Liver (tissue), 3 donors: Measurements from ENCODE around the gene MST1.
"Not testable (repeated sequence)": the region's sequence is repeated elsewhere in the genome, so short reads cannot be mapped to it uniquely, and the experiment has no call there.

Source experiments
- GABPA ChIP-seq, 2 donors: IDR thresholded peaks in 1 of 2; conservative IDR thresholded peaks in 1 of 2; 2 replicates each; pipeline ENCODE4 v1.6.1; 2016; ENCODE audit warnings: antibody characterized with exemption in 2 of 2, mild to moderate bottlenecking in 1 of 2, moderate library complexity in 1 of 2
- JUND ChIP-seq, 2 donors: IDR thresholded peaks; 2 replicates each; pipeline ENCODE4 v1.6.1; 2016; ENCODE audit warnings: antibody characterized with exemption in 2 of 2
- RAD21 ChIP-seq, 2 donors: IDR thresholded peaks; 2 replicates each; pipeline ENCODE4 v1.6.1; 2016; ENCODE audit warnings: antibody characterized with exemption in 2 of 2, mild to moderate bottlenecking in 2 of 2
- SP1 ChIP-seq: IDR thresholded peaks from 2 replicates; pipeline ENCODE4 v1.6.1; 2018; ENCODE audit warnings: antibody characterized with exemption, mild to moderate bottlenecking
- YY1 ChIP-seq: IDR thresholded peaks from 2 replicates; pipeline ENCODE4 v1.6.1; 2016; ENCODE audit warnings: antibody characterized with exemption, mild to moderate bottlenecking
- TF ChIP-seq, protein P1 (sequence below): fragments of 150-350 bp; IDR thresholded peaks from 2 replicates; pipeline ENCODE4 v1.5.1; 2017; ENCODE audit warnings: improper control_type of control experiment, low read depth, low read length; ENCODE audit not compliant: missing input control
- TF ChIP-seq, protein P2 (sequence below): IDR thresholded peaks from 2 replicates; pipeline ENCODE4 v1.6.1; 2016; ENCODE audit warnings: antibody characterized with exemption, mild to moderate bottlenecking
- donor health status: healthy.
- donor health status: healthy.

DNA sequence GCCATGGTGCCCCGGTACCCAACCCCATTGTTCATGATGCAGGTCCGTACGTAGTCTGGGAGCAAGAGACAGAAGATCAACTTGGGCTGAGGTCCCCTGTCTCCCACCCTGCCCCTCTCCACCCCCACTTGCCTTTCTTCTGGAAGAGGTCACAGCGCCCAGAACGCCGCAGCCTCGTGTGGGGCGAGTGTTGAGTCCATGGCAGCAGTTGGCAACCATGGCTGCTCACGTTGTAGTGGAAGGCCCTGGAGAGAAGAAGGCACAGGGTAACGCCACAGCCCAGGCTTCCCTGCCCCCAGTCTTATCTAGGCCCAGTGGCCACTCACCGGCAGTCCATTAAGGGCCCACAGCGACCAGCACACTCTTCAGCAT, 1.9 kb downstream of the MST1 start:
- TF ChIP-seq, protein P1, sequence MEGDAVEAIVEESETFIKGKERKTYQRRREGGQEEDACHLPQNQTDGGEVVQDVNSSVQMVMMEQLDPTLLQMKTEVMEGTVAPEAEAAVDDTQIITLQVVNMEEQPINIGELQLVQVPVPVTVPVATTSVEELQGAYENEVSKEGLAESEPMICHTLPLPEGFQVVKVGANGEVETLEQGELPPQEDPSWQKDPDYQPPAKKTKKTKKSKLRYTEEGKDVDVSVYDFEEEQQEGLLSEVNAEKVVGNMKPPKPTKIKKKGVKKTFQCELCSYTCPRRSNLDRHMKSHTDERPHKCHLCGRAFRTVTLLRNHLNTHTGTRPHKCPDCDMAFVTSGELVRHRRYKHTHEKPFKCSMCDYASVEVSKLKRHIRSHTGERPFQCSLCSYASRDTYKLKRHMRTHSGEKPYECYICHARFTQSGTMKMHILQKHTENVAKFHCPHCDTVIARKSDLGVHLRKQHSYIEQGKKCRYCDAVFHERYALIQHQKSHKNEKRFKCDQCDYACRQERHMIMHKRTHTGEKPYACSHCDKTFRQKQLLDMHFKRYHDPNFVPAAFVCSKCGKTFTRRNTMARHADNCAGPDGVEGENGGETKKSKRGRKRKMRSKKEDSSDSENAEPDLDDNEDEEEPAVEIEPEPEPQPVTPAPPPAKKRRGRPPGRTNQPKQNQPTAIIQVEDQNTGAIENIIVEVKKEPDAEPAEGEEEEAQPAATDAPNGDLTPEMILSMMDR: not testable (repeated sequence)
- not testable (repeated sequence) for TF ChIP-seq SP1; RAD21 (IDR thresholded peaks at IDR 0.05); YY1; GABPA (IDR thresholded peaks at IDR 0.05 in 1 of 2, conservative IDR thresholded peaks at IDR 0.05 in 1 of 2); JUND (IDR thresholded peaks at IDR 0.05)
- TF ChIP-seq, protein P2, sequence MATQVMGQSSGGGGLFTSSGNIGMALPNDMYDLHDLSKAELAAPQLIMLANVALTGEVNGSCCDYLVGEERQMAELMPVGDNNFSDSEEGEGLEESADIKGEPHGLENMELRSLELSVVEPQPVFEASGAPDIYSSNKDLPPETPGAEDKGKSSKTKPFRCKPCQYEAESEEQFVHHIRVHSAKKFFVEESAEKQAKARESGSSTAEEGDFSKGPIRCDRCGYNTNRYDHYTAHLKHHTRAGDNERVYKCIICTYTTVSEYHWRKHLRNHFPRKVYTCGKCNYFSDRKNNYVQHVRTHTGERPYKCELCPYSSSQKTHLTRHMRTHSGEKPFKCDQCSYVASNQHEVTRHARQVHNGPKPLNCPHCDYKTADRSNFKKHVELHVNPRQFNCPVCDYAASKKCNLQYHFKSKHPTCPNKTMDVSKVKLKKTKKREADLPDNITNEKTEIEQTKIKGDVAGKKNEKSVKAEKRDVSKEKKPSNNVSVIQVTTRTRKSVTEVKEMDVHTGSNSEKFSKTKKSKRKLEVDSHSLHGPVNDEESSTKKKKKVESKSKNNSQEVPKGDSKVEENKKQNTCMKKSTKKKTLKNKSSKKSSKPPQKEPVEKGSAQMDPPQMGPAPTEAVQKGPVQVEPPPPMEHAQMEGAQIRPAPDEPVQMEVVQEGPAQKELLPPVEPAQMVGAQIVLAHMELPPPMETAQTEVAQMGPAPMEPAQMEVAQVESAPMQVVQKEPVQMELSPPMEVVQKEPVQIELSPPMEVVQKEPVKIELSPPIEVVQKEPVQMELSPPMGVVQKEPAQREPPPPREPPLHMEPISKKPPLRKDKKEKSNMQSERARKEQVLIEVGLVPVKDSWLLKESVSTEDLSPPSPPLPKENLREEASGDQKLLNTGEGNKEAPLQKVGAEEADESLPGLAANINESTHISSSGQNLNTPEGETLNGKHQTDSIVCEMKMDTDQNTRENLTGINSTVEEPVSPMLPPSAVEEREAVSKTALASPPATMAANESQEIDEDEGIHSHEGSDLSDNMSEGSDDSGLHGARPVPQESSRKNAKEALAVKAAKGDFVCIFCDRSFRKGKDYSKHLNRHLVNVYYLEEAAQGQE: not testable (repeated sequence)
